GM12878 (cell line): Measurements from ENCODE around the gene TMEM151A. TPM values are rescaled to one million over a fixed set of nuclear protein-coding genes. Genes with fewer than 3 reads are reported as not detected.

ENCODE experiments used
- ATAC-seq: fragments of 200-7000 bp; cut with Tn5 transposase; 3 replicates; pipeline ENCODE4 v1.9.1; 2020; ENCODE audit warnings: mild to moderate bottlenecking, moderate library complexity
- BruUV-seq: library from RNA; stranded (reverse); fragments of 400-500 nt; replicated peaks from 2 replicates; lab custom pipeline; 2021; lab: Mats Ljungman, UMichigan
- CTCF ChIA-PET: fragments of 300-600 bp; sonication (Branson Sonifier 250); formaldehyde crosslinking; extraction: SDS; loops from one replicate; lab custom pipeline; 2021; ENCODE audit warnings: inconsistent platforms; lab: Yijun Ruan, JAX
- POLR2A ChIA-PET: fragments of 350-600 bp; formaldehyde crosslinking; extraction: SDS; loops from one replicate; lab custom pipeline; 2021; ENCODE audit warnings: inconsistent platforms; lab: Charles Lee
- RAD21 ChIA-PET: fragments of 300-600 bp; sonication (Branson Sonifier 250); formaldehyde crosslinking; loops from one replicate; lab custom pipeline; 2023; ENCODE audit warnings: antibody characterized with exemption; ENCODE audit not compliant: unreplicated experiment; lab: Charles Lee
- SMC1A ChIA-PET: fragments of 300-600 bp; sonication (Branson Sonifier 250); formaldehyde crosslinking; loops from one replicate; lab custom pipeline; 2023; ENCODE audit not compliant: unreplicated experiment, uncharacterized antibody; lab: Charles Lee
- DNase-seq: peaks from one replicate; pipeline ENCODE4 v3.0.0-alpha.2; 2011; ENCODE audit warnings: low read depth, low spot score
- FAIRE-seq: peaks from 3 replicates; lab custom pipeline; 2011; peaks lifted over from hg19 to GRCh38; lab: Jason Lieb, UNC
- H2AFZ ChIP-seq: 2 replicates; pipeline ENCODE4 v1.6.0; 2011; ENCODE audit warnings: low read depth, low read length, control low read depth; ENCODE audit not compliant: control insufficient read depth
- H3K27ac ChIP-seq: 2 replicates; pipeline ENCODE4 v1.5.1; 2011; ENCODE audit warnings: control low read depth; ENCODE audit not compliant: control insufficient read depth, insufficient read depth
- H3K27me3 ChIP-seq, 2 experiments: replicated peaks in 1 of 2; 2 replicates each; pipeline versions ENCODE4 v1.6.0 to v1.6.1; 2011; ENCODE audit warnings: low read length in 1 of 2; ENCODE audit not compliant: control insufficient read depth in 2 of 2, insufficient read depth in 2 of 2
- H3K36me3 ChIP-seq, 2 experiments: 2 replicates each; pipeline ENCODE4 v1.5.1; 2011; ENCODE audit warnings: low read length in 1 of 2; ENCODE audit not compliant: control insufficient read depth in 2 of 2, insufficient read depth in 2 of 2
- H3K4me1 ChIP-seq: 2 replicates; pipeline ENCODE4 v1.6.1; 2011; ENCODE audit warnings: mild to moderate bottlenecking, low read length, moderate library complexity, mixed read lengths; ENCODE audit not compliant: control insufficient read depth, insufficient read depth
- H3K4me2 ChIP-seq: 2 replicates; pipeline ENCODE4 v1.6.0; 2011; ENCODE audit warnings: control low read depth; ENCODE audit not compliant: control insufficient read depth, insufficient read depth
- H3K4me3 ChIP-seq: fragments of 200-600 bp; sonication (generic); 2 replicates; pipeline ENCODE4 v1.5.1; 2016
- H3K79me2 ChIP-seq: 2 replicates; pipeline ENCODE4 v1.6.0; 2011; ENCODE audit warnings: low read length; ENCODE audit not compliant: control insufficient read depth, insufficient read depth
- H3K9ac ChIP-seq: 2 replicates; pipeline ENCODE4 v1.8.0; 2011; ENCODE audit warnings: low read length, control low read depth, mixed read lengths; ENCODE audit not compliant: control insufficient read depth, insufficient read depth
- H3K9me3 ChIP-seq: replicated peaks from 3 replicates; pipeline ENCODE4 v1.5.1; 2011; ENCODE audit warnings: mild to moderate bottlenecking, low read length; ENCODE audit not compliant: control insufficient read depth, insufficient read depth
- H4K20me1 ChIP-seq: 2 replicates; pipeline ENCODE4 v1.6.0; 2011; ENCODE audit not compliant: control insufficient read depth, insufficient read depth
- CBX3 ChIP-seq: fragments of 200-600 bp; sonication (generic); IDR thresholded peaks from 2 replicates; pipeline ENCODE4 v1.6.1; 2016; ENCODE audit warnings: low read depth, borderline replicate concordance
- EGR1 ChIP-seq, 2 experiments: IDR thresholded peaks; 1 replicate in 1 of 2; 2 replicates in 1 of 2; pipeline ENCODE4 v1.6.1; 2011 to 2012; ENCODE audit warnings: low read depth in 2 of 2, low read length in 2 of 2, borderline replicate concordance in 1 of 2, mild to moderate bottlenecking in 1 of 2, moderate library complexity in 1 of 2
- EZH2 ChIP-seq: IDR thresholded peaks from 2 replicates; pipeline ENCODE4 v1.6.1; 2012; ENCODE audit warnings: low read depth, mild to moderate bottlenecking, control low read depth, inconsistent platforms, low read length, borderline replicate concordance; ENCODE audit not compliant: control insufficient read depth
- FOXM1 ChIP-seq: IDR thresholded peaks from 2 replicates; pipeline ENCODE4 v1.6.1; 2012; ENCODE audit warnings: low read depth, mild to moderate bottlenecking, inconsistent platforms, low read length, moderate library complexity
- IRF4 ChIP-seq: IDR thresholded peaks from 2 replicates; pipeline ENCODE4 v1.6.1; 2011; ENCODE audit warnings: low read depth, low read length
- KDM1A ChIP-seq: fragments of 200-600 bp; sonication (generic); IDR thresholded peaks from 2 replicates; pipeline ENCODE4 v1.6.1; 2016; ENCODE audit warnings: borderline replicate concordance
- SP1 ChIP-seq: IDR thresholded peaks from one replicate; pipeline ENCODE4 v1.6.1; 2011; ENCODE audit warnings: low read depth, low read length
- SUPT20H ChIP-seq: IDR thresholded peaks from 2 replicates; pipeline ENCODE4 v1.6.1; 2011; ENCODE audit warnings: low read depth, mild to moderate bottlenecking, low read length, moderate library complexity, borderline replicate concordance; ENCODE audit not compliant: control insufficient read depth
- TCF7 ChIP-seq: IDR thresholded peaks from 2 replicates; pipeline ENCODE4 v1.6.1; 2014; ENCODE audit warnings: antibody characterized with exemption, borderline replicate concordance
- ZBED1 ChIP-seq: IDR thresholded peaks from 2 replicates; pipeline ENCODE4 v1.6.1; 2016; ENCODE audit warnings: borderline replicate concordance
- WGBS: methylation state at CpG from one replicate; pipeline ENCODE4 v1.1.6; 2016; ENCODE audit warnings: low lambda C conversion rate; ENCODE audit not compliant: insufficient replicate concordance, insufficient coverage; ENCODE audit errors: missing lambda C conversion rate; 5-methylcytosine and 5-hydroxymethylcytosine counted together
- in situ Hi-C: fragments of 300-500 bp; cut with MboI; formaldehyde crosslinking; loops from 9 replicates; pipeline ENCODE4 v1.14.3; 2018; ENCODE audit warnings: mixed read lengths
- intact Hi-C: fragments of 100-400 bp; cut with micrococcal nuclease; formaldehyde crosslinking; loops from one replicate; pipeline ENCODE4 v1.14.2; 2022; ENCODE audit not compliant: unreplicated experiment
- polyA plus RNA-seq, 11 experiments: library from polyadenylated mRNA; depleted of rRNA in 4 of 11; unstranded in 6 of 11; stranded (reverse) in 5 of 11; fragments of >200 nt; fragmentation: Nextera tagmentation in 4 of 11; fragmentation: Illumina TruSeq in 1 of 11; extraction: Ambion mirVana in 4 of 11; extraction: Trizol in 1 of 11; gene quantifications; 1 replicate in 1 of 11; 2 replicates in 10 of 11; pipeline versions ENCODE4 v1.2.1 to v1.2.3, GENCODE V29; 2011 to 2016; ENCODE audit warnings: inconsistent platforms in 2 of 11, missing spikeins in 2 of 11, low read depth in 1 of 11
- total RNA-seq, 4 experiments: library from RNA; depleted of rRNA in 3 of 4; stranded (reverse); fragments of >200 nt in 3 of 4; fragmentation: Illumina TruSeq in 1 of 4; extraction: Trizol in 1 of 4; gene quantifications; 2 replicates each; pipeline versions ENCODE4 v1.2.1 to v1.2.3, GENCODE V29; 2013 to 2021
- TF ChIP-seq, protein P1 (sequence below): fragments of 450-650 bp; IDR thresholded peaks from 2 replicates; pipeline ENCODE4 v1.6.1; 2016; ENCODE audit warnings: mild to moderate bottlenecking
- TF ChIP-seq, protein P2 (sequence below): IDR thresholded peaks from 2 replicates; pipeline ENCODE4 v1.6.1; 2011; ENCODE audit warnings: borderline replicate concordance, low read depth, mild to moderate bottlenecking, moderate library complexity, low read length; ENCODE audit not compliant: insufficient read depth, poor library complexity, severe bottlenecking
- TF ChIP-seq, protein P3 (sequence below): fragments of 450-650 bp; IDR thresholded peaks from 2 replicates; pipeline ENCODE4 v1.6.1; 2017; ENCODE audit warnings: antibody characterized with exemption, mild to moderate bottlenecking, moderate library complexity
- TF ChIP-seq, protein P4 (sequence below): fragments of 450-650 bp; IDR thresholded peaks from 2 replicates; pipeline ENCODE4 v1.6.1; 2018; ENCODE audit warnings: borderline replicate concordance, mild to moderate bottlenecking; ENCODE audit not compliant: partially characterized antibody

Gene TMEM151A
- total and polyA plus RNA-seq, 10 of the 15 experiments (the other 5 are each of a cell fraction or from before 2014, with no cell fraction given) = not detected

DNA sequence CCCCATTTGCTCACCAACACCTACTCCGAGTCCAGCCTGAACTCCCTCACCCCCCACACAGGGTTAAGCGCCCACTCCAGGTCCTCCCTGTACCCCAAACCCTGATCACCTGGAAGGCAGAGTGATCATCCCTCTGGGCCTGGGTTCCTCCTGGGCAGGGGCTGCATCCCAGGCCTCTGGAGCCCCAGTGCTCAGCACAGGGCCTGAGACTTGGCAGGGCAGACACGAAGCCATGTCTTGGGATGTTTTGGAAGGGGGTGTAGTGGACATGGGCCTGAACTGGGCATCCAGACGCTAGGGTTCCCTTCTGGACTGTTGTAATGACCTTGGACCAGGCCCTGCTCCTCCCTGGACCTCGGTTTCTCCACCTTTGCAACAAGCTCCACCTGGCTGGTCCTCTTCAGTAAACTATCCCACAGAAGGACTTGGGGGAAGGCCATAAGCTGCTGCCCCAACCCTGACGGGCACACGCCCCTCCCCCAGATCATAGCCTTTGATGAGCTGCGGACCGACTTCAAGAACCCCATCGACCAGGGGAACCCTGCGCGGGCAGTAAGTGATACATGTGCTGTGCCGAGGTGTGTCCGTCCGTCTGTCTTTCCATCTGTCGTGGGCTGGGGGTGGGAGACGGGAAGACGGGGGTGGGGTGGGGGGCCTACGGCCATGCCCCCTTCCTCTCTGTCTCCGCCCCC, 9.8 kb upstream of the TMEM151A start:
- intact Hi-C loops = loop anchor here (1.0 to 2.0 kb wide), 2 partner anchors 13 to 60 kb away; partner anchors contain the start of gene RAB1B
- Histone ChIP-seq H4K20me1 (no peaks in the 10 kb centered on the region; the same call in none of the 2 replicates), H3K4me3 (no peak overlapping the region), H3K9ac (no peak overlapping the region), H3K4me1 (peaks cover 12% of the 10 kb centered on the region), H3K9me3 (no peaks in the 10 kb centered on the region), H3K4me2 (no peak overlapping the region), H3K27ac (no peak overlapping the region), H3K79me2 (no peaks in the 10 kb centered on the region), H3K27me3 (no peaks in the 10 kb centered on the region), H2AFZ (no peak overlapping the region), H3K36me3 (no peaks in the 10 kb centered on the region; a peak in 1 of 4 replicates)
- ChIA-PET CTCF (interaction anchor here (0.7 to 3.3 kb wide), 6 partner anchors 10 to 397 kb away, joined by 3 to 29 read pairs (median 4); no protein-coding TSS in a partner anchor), POLR2A (interaction anchor here (1.1 to 1.3 kb wide), 2 partner anchors 9 to 14 kb away, joined by 5 to 7 read pairs; partner anchors contain the start of gene RAB1B), SMC1A (interaction anchor here (1.4 to 3.4 kb wide), 2 partner anchors 14 to 57 kb away, joined by 3 to 10 read pairs; partner anchors contain the start of gene RAB1B), RAD21 (interaction anchor here (1.3 to 2.2 kb wide), 3 partner anchors 9 to 60 kb away, joined by 4 to 11 read pairs (median 9); partner anchors contain the start of gene RAB1B)
- no TSS peak for BruUV-seq
- DNase-seq (no peak), FAIRE-seq (no peak), ATAC-seq (no peak)
- in situ Hi-C loops = no loop called here
- 52% methylated on average over 12 of the region's 20 CpGs for WGBS
- TF ChIP-seq ZBED1 = no peak
- TF ChIP-seq, protein P1, sequence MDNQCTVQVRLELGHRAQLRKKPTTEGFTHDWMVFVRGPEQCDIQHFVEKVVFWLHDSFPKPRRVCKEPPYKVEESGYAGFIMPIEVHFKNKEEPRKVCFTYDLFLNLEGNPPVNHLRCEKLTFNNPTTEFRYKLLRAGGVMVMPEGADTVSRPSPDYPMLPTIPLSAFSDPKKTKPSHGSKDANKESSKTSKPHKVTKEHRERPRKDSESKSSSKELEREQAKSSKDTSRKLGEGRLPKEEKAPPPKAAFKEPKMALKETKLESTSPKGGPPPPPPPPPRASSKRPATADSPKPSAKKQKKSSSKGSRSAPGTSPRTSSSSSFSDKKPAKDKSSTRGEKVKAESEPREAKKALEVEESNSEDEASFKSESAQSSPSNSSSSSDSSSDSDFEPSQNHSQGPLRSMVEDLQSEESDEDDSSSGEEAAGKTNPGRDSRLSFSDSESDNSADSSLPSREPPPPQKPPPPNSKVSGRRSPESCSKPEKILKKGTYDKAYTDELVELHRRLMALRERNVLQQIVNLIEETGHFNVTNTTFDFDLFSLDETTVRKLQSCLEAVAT = no peak
- TF ChIP-seq, protein P2, sequence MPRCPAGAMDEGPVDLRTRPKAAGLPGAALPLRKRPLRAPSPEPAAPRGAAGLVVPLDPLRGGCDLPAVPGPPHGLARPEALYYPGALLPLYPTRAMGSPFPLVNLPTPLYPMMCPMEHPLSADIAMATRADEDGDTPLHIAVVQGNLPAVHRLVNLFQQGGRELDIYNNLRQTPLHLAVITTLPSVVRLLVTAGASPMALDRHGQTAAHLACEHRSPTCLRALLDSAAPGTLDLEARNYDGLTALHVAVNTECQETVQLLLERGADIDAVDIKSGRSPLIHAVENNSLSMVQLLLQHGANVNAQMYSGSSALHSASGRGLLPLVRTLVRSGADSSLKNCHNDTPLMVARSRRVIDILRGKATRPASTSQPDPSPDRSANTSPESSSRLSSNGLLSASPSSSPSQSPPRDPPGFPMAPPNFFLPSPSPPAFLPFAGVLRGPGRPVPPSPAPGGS = no peak
- no peak for TF ChIP-seq EZH2
- TF ChIP-seq TCF7 = no peak
- TF ChIP-seq KDM1A = no peak
- TF ChIP-seq, protein P3, sequence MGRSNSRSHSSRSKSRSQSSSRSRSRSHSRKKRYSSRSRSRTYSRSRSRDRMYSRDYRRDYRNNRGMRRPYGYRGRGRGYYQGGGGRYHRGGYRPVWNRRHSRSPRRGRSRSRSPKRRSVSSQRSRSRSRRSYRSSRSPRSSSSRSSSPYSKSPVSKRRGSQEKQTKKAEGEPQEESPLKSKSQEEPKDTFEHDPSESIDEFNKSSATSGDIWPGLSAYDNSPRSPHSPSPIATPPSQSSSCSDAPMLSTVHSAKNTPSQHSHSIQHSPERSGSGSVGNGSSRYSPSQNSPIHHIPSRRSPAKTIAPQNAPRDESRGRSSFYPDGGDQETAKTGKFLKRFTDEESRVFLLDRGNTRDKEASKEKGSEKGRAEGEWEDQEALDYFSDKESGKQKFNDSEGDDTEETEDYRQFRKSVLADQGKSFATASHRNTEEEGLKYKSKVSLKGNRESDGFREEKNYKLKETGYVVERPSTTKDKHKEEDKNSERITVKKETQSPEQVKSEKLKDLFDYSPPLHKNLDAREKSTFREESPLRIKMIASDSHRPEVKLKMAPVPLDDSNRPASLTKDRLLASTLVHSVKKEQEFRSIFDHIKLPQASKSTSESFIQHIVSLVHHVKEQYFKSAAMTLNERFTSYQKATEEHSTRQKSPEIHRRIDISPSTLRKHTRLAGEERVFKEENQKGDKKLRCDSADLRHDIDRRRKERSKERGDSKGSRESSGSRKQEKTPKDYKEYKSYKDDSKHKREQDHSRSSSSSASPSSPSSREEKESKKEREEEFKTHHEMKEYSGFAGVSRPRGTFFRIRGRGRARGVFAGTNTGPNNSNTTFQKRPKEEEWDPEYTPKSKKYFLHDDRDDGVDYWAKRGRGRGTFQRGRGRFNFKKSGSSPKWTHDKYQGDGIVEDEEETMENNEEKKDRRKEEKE = no peak
- no peak for TF ChIP-seq EGR1 (IDR thresholded peaks at IDR 0.05; ENCODE audit: borderline replicate concordance in 1 of 2, low read depth in 2 of 2, low read length in 2 of 2)
- TF ChIP-seq, protein P4, sequence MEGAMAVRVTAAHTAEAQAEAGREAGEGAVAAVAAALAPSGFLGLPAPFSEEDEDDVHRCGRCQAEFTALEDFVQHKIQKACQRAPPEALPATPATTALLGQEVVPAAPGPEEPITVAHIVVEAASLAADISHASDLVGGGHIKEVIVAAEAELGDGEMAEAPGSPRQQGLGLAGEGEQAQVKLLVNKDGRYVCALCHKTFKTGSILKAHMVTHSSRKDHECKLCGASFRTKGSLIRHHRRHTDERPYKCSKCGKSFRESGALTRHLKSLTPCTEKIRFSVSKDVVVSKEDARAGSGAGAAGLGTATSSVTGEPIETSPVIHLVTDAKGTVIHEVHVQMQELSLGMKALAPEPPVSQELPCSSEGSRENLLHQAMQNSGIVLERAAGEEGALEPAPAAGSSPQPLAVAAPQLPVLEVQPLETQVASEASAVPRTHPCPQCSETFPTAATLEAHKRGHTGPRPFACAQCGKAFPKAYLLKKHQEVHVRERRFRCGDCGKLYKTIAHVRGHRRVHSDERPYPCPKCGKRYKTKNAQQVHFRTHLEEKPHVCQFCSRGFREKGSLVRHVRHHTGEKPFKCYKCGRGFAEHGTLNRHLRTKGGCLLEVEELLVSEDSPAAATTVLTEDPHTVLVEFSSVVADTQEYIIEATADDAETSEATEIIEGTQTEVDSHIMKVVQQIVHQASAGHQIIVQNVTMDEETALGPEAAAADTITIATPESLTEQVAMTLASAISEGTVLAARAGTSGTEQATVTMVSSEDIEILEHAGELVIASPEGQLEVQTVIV = no peak
- TF ChIP-seq SP1 = no peak
- no peak for TF ChIP-seq IRF4
- TF ChIP-seq FOXM1 = no peak
- TF ChIP-seq CBX3 = no peak
- TF ChIP-seq SUPT20H = no peak
